ENCODE measurements around the gene RAC3.

Gene RAC3

DNA sequence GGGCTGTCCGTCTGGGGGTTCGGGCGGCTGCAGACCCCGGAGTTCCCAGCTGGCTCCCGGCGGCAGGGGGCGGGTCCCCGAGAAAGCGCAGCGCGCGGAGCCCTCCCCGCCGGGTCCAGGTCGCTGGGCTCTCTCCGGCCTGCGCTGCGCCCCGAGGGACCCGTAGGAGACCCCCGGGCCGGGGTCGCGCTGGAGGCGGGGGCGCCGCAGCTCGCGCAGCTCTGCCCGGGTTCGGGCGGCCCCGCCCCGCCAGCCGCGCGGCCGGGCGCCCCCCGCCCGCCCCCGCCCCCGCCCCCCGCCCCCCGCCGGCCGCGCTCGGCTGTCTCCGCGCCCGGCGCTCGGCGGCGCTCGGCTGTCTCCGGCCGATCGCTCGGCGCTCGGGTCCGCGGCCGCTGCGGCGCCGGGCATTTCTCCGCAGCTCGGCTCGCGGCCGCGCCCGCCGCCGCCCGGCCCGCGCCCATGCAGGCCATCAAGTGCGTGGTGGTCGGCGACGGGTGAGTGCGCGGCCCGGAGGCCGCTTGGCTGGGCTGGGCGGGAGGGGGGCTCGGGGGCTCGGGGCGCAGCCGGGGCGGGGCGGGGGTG is at the start of gene RAC3:
Gene RAC3, plus strand, starts transcription at position 376 of the 582 bp plus-strand sequence. Its CDS starts 84 bp downstream, at position 460.
- no peak for FAIRE-seq
- peak; percentile 68 for DNase-seq (ENCODE audit: insufficient read length, low spot score)

DNA sequence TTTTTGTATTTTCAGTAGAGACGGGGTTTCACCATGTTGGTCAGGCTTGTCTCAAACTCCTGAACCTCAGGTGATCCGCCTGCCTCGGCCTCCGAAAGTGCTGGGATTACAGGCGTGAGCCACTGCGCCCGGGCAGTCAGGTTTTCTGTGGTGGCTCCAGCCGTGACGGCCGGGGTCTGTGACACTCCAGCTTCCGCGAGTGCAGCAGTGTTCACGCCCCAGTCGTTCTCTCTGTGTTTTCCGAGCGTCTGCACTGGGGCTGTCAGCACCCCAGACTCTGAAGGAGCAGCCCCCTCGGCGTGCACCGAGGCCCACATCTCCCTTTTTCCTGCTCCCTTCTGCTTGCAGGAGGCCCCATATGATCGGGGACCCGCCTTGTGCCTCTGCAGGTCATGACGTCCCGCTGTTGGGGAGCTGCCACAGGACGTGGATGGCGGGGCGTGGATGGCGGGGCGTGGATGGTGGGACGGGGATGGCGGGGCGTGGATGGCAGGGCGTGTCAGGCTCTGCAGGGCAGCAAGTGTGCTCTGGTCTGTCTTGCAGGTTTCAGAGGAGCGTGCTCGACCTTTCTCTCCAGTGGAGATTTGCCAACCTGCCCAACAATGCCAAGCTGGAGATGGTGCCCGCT is 48.4 kb upstream of the RAC3 start:
- no peak for DNase-seq (ENCODE audit: insufficient read length, low spot score)
- no peak for FAIRE-seq

DNA sequence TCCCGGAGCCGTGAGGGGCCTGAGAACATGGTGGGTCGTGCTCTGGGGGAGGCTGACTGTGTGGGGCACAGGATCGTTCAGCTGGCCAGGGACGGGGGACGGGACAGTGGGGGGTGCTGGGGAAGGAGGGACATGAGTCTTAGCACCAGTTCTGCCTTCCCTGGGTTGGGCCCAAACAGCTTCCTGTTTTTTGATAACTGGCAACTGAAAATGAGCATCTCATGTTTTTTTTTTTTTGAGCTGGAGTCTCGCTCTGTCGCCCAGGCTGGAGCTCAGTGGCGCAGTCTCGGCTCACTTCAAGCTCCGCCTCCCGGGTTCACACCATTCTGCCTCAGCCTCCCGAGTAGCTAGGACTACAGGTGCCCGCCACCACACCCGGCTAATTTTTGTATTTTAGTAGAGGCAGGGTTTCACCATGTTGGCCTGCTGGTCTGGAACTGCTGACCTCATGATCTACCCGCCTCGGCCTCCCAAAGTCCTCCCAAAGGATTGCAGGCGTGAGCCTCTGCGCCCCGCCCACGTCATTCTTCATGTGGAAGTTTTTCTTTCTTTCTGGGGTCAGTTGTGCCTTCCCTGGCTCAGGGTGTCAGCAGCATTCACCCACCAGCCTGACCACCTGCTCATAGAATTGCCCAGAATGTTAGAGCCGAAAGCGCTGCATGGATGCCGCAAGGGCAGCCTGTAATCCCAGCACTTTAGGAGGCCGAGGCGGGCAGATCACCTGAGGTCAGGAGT is 47.7 kb upstream of the RAC3 start:
- FAIRE-seq: no peak
- no peak for DNase-seq (ENCODE audit: insufficient read length, low spot score)

DNA sequence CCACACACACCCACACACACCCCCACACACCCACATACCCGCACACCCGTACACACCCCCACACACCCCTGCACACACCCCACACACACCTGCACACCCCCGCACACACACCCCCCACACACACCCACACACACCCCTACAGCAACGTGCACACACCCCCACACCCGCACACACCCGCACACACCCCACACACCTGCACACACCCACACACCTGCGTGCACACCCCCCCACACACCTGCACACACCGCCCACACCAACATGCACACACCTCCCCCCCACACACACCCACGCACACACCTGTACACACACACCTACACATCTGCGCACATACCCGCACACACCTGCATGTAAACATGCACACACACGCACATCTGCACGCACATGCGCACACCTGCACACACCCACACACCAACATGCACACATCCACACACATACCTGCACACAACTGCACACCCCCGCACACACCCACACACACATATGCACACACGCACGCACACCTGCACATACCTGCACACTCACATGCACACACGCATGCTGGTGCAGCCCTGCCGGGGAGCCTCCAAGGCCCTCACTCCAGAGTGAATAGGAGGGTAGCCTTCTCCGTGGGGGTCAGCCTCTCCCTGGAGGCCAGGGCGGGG is 46.6 kb upstream of the RAC3 start:
- no peak for FAIRE-seq
- DNase-seq (ENCODE audit: insufficient read length, low spot score): no peak

DNA sequence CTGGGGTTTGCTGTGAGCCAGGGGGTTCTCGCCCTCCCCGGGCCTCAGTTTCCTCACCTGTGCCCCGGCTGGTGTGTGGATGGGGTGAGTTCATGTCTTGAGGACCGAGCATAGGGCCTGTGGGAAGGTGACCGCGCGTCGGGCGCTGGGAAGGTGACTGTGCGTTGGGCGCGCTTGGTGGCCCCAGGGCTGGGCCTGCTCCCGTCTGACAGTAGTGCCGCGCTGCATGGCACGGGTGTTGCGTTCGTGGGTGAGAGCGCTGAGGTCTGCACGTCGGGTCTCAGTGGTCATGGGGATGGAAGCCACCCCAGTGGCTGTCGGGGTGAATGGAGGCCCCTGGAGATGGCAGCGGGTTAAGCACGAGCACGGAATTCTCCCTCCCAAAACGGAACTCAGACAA is 44.9 kb upstream of the RAC3 start:
- FAIRE-seq: no peak

DNA sequence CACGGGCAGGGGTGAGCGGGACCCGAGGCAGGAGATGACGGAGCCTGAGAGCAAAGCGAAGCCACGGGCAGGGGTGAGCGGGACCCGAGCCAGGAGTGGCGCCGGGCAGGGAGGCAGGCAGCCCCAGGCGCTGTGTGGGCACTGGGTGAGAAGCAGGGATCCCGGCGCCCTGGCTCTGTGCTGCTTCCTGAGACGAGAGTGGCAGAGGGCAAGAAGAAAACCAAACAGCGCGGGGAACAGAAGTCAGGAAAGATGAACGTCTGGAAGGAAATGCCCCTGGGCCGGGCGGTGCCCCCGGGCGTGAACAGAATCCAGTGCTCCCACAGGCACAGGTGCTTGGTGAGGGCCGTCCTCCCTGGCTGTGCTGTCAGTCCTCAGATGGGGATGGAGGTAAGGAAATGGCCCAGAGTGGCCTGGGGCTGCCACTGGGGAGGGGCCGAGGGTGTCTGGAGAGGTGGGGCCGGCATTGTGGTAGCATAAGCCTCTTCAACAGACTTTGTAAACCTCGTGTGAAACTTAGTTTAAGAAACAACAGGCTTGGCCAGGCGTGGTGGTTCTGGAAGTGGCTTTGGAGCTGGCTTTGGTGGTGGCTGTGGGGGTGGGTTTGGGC is 44.2 kb upstream of the RAC3 start:
- no peak for FAIRE-seq
- DNase-seq (ENCODE audit: insufficient read length, low spot score): no peak

More for the DNA sequence above, 44.9 kb upstream of the RAC3 start:
- no peak for DNase-seq (ENCODE audit: insufficient read length, low spot score)

DNA sequence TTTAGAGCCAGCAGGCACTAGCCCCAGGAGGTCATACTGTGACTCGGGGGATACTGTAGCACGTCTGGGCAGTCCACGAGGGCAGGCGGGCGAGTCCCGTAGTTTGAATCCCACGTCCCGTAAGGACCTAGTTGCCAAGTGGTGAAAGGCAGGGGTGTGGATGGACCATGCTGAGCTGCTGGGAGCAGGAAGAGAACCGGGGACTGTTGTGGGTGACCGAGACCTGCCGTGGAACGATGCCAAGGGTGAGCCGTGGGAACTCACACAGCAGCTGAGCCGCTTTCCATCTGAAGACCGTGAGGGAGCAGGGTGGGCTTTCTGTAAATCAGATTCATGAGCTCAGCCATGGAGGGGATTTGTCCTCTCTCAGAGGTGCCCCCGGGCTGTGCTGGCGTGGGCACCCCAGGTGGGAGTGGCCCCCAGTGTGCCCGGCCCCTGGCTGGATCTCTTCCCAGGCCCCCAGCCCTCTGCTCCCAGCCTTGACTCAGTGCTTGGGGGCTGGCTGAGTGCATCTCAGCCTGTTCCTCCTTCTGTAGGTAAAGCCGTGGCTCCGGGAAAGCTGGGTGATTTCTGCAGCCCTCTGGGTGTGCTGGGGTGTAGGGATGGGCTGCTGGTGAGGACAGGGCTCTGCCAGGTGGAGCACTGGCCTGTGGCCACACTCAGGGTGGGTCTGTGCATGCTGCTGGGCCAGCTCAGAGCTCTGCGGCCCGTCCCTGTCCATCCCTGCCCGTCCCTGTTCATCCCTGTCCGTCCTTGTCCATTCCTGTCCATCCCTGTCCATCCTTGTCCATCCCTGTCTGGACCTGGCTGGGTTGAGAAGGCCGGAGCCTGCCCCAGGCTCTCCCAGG is 40.4 kb upstream of the RAC3 start:
- DNase-seq (ENCODE audit: insufficient read length, low spot score) (no peak), FAIRE-seq (no peak)

DNA sequence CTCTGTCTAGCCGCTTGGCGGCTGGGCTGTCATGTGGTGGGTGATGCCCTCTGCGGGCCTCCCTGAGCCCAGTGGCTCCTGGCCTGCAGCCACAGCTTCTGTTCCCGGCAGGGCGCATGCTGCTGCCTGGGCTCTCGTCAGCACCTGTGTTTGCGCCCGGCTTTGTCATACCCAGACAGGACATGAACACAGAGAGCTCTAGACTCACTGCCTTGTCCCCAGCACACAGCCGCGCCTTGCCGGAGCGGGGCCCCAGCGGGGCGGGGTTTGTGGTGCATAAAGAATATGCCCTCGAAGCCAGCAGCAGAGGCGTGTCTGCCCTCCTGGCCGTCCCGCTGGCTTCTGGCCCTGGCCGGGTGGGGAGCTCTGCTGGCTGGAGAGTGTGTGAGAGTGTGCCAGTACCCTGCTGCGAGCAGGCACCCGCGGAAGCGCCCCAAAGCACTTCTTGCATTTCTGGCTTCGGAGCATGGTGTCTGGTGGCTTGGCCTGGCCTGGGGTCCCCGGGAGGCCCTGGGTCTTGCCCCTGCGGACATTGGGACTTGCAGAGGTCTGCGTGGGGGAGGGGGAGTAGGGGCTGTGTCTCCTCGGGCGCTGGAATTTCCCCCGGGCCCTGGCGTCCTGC is 39.7 kb upstream of the RAC3 start:
- FAIRE-seq (no peak), DNase-seq (ENCODE audit: insufficient read length, low spot score) (no peak)

DNA sequence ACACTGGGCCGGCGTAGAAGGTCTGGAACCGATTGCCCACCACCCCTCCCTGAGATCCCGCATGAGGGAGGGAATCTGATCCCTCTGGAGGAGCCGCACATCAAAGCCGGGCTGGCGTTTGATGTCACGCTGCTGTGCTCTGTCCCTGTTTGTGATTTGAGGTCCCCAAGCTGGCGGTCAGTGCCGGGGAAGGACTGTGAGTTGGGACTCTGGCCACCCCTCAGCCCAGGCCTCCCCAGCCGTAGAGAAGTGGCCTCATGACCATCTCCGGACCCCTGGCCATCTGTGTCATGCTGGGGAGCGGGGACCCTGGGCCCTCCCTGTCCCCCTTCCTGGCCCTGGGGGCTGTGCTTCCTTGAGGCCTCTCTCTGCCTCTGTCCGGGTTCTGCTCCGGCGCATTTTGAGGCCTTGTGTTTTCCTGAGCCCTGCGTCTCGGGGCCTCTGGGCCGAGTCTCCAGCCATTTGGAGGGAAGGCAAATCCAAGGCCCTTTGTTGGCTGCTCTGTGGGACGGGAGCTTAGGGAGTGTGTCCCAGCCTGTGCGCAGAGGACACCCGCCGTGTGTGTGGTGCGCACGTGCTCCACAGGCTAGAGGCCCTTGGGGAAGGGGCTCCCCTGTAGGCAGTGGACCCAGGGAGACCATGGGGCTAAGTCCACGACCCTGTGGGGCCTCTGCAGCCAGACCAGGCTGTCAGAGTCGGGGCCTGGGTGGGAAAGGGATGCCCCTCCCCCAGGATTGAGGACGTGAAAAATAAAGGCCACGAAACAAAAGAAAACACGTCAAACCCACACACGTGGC is 39.0 kb upstream of the RAC3 start:
- FAIRE-seq: no peak
- DNase-seq (ENCODE audit: insufficient read length, low spot score): no peak

DNA sequence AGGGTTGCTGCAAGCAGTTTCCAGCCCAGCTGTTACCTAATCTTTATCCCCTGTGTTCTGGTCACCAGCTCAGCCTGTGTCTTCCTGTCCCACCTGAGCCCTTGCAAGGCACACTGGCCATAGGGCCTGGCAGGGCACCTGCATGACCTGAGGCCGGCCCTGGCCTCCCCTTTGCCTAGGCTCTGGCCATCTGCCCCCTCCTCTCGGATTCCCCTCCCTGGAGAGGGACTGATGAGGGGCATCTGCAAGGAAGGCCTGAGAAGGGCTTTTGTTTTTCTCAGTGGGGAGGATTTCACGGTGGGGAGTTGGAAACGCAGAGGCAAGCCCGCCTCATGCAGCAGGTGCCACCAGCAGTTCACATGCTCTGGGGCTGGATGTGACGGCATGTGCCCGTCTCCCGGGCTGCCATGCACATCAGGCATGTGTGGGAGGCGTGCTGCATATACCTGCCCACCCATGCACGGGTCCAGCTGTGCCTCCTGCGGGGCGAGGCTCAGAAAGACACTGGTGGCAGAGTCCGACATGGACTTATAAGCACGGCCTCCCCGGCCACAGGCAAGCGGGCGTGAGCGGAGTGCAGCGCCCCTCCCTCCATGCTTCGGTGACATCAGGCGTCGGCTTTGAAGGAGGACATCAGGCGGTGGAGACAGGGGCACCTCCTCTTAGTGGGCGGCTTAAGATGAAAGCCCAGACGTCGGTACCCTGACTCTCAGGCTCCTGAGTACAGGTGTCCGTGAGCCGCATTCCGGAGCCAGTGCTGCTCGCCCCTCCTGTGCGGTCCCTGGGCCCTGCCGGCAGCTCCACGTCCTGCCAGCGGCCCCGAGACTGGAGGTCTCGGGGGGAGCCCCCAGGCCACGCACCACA is 37.5 kb upstream of the RAC3 start:
- FAIRE-seq (no peak), DNase-seq (ENCODE audit: insufficient read length, low spot score) (no peak)

DNA sequence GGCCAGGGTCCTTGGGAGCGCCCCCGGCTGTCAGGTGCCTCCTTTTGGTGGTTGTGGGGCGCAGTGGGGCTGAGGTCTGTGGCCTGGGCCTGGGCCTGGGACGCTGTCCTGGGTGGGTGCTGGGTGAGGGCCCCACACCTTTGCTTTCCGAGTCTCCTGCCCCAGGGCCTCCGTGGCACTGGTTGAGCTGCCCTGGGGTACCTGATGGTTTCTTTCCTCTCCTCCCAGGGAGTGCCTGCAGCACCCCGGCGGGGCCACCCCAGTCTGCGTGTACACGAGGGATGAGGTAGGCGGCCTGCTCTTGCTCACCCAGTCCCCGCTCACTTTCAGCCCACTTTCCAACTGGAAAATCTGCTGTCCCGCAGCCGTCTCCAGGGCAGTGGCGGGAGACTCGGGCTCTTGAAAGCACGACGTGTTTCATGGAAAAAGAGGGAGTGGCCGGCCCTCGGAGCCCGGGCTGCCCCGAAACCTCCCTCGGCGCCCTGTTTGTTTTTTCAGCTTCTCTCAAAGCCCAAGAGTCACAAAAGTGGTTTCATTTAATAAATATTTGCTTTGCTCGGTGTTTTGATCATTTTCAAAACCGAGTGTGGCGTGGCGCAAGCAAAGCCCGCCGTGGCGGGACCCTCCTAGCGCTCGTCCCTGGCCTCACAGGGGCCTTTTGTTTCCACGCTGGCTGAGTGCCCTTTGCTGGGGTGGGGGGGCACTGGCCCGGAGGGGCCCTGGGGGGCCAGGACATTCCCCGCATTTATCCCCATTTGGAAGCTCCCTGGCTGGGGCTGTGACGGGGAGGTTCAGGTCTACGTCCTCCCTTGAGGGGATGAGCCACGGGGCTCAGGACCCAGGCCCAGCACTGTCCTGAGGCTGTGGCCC is 36.6 kb upstream of the RAC3 start:
- no peak for DNase-seq (ENCODE audit: insufficient read length, low spot score)
- FAIRE-seq: no peak

DNA sequence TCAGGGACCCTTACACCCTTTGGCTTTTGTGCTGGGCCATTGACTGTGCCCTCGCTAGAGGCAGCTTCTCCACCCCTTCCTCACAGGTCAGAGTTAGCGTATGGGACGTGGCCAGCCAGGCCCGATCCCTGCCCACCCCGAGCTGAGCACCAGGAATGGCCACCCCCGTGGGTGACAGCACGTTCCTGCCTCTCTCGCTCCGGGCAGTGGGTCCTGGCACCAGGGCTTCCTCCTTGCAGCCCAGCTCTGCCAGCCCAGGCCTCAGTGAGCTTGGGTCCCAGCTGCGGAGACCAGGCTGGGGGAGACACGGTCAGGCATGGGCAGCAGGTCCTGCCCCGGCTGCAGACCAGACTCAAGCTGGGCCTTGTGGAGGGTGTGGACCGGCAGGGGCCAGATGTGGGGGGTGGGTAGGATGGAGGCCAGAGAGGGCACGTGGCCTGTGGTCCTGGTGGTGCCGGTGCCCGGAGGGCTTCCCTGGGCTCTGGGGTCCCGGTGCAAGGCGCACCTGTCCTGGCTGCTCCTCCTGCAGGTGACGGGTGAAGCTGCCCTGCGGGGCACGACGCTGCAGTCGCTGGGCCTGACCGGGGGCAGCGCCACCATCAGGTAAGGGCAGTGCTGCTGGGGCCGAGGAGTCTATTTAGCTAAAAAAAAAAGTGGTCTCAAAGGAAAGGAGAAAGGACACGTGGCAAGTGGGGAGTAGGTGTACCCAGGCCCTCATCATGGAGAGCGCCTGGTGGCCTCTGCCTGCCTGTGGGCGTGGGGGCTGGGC is 35.8 kb upstream of the RAC3 start:
- DNase-seq (ENCODE audit: insufficient read length, low spot score): no peak
- FAIRE-seq: no peak

DNA sequence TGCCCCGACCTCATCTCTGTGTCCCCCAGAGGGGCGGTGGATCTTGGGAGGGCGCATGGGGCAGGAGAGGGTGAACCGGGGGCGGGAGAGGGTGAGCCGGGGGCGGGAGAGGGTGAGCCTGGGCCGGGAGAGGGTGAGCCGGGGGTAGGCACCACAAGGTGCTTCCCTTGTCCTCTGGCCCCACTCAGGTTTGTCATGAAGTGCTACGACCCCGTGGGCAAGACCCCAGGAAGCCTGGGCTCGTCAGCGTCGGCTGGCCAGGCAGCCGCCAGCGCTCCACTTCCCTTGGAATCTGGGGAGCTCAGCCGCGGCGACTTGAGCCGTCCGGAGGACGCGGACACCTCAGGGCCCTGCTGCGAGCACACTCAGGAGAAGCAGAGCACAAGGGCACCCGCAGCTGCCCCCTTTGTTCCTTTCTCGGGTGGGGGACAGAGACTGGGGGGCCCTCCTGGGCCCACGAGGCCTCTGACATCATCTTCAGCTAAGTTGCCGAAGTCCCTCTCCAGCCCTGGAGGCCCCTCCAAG is 35.2 kb upstream of the RAC3 start:
- FAIRE-seq: no peak
- no peak for DNase-seq (ENCODE audit: insufficient read length, low spot score)

DNA sequence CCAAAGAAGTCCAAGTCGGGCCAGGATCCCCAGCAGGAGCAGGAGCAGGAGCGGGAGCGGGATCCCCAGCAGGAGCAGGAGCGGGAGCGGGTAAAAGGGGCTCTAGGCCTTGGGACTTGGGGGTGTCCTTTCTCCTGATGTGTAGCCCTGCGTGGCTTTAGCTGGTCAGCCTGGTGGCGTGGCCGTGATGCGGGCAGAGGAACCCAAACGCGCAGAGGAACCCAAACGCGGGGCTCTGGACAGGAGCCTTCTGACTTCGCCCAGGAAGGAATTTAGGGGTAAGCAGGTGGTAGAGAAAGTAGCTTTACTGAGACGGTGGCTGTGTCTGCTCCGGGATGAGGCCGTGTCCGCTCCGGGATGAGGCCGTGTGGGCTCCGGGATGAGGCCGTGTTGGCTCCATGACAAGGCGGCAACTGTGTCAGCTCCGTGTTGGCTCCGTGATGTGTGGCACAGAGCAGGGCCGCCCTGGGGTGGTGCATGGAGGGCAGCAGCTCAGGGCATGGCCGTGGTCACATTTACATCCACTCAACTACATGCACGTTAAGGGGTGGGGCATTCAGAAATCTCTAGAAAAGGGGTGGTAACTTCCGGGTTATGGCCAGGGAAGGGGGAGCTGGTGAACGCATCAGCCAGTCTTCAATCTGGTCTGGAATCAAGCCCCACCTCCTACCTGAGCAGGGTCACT is 34.6 kb upstream of the RAC3 start:
- FAIRE-seq (no peak), DNase-seq (ENCODE audit: insufficient read length, low spot score) (no peak)

DNA sequence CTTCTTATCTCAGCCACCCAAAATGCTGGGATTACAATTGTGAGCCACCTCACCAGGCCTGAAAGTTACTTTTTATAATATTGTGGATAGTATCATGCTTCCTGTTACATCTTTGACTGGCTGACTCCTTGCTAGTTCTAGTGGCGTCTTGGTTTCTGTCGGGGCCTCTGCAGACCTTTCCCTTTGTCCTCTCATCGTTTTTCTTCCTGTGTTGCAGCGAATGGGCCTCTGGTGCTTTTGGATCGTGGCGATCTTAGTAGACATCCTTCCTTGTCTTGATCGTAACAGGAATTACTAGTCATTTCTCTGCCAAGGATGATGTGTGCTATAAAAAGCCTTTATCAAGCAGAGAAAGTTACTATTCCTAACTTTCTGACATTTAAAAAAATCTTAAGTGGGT is 33.3 kb upstream of the RAC3 start:
- FAIRE-seq (no peak), DNase-seq (ENCODE audit: insufficient read length, low spot score) (no peak)

Measured in GM19239 (cell line).